Left forelimb (tissue), 1 donor: Measurements from ENCODE around the gene QSER1.

Source experiments
- DNase-seq: peaks from one replicate; pipeline ENCODE4 v3.0.0-alpha.2; 2018; ENCODE audit warnings: low spot score

The QSER1 gene

GRCh38 chr11:32890843-32891656 lies 1.6 kb upstream of the QSER1 start:
- DNase-seq = no peak

GRCh38 chr11:32891657-32892354 lies 805 bp upstream of the QSER1 start:
- DNase-seq = no peak

DNA sequence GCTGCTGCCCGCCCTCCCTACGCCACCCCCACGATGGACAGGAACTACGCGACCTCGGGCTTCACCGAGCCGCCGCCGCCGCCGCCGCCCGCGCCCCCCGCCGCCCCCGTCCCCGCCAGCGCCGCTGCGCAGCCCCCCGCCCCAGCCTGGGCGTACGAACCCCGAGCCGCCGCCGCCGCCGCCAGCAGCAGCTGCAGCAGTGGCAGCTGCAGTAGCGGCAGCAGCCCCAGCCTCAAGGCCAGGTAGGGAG lies 407 bp downstream of the QSER1 start:
- no peak for DNase-seq

GRCh38 chr11:32893343-32894148 lies 935 bp downstream of the QSER1 start:
- peak; percentile 76 for DNase-seq

DNA sequence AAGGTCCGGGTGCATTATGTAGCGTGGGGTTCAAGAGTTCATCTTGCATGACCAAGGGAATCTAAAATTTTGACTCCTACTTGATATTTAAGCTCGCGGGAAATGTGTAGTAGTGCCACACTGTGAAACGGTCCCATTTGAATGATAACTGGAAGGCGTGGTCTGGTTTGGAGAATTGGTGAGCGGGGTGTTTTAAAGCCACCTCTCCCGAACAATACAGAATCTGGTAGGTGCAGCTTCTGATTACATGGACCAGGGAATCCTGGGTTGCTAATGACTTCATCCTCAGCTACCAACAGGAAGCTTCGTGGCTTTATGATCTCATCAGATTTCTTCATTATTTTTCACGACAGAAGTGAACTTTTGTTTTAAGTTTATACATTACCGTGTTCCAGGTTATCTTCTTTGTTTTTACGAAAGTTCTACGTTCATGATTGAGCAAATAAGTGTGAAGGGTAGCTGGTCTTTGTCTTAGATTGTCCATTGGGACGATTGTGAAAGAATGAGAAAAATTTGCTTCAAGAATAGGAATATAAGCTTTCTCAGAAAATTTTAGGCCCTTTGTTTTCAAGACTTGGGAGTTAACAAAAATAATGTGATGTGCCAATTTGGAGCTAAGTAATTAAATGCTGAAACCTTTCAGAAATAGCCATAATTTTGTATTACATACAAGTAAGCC lies 1.7 kb downstream of the QSER1 start:
- DNase-seq = no peak

- no peak for DNase-seq
Measured at GRCh38 chr11:32894921-32895320, 2.3 kb downstream of the QSER1 start.

GRCh38 chr11:32895471-32895870 lies 2.9 kb downstream of the QSER1 start:
- DNase-seq = no peak

DNA sequence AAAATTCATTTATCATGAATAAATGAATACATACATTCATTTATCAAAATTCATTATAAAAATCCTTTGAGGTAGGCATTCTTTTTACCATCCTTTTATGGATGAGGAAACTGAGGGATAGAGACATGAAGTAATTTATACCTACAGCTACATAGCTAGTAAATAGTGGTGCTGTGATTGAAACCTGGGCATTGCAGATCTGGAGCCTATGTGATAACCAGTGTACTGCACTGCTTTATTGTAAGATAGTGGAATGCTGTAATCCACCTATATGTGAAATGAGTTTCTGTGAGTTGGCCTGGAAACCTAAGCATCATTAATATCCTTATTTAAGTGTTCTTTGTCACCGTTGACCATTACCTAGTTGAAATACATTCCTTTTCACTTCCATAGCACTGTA lies 4.5 kb downstream of the QSER1 start:
- no peak for DNase-seq

GRCh38 chr11:32899438-32899837 lies 6.8 kb downstream of the QSER1 start:
- no peak for DNase-seq

DNA sequence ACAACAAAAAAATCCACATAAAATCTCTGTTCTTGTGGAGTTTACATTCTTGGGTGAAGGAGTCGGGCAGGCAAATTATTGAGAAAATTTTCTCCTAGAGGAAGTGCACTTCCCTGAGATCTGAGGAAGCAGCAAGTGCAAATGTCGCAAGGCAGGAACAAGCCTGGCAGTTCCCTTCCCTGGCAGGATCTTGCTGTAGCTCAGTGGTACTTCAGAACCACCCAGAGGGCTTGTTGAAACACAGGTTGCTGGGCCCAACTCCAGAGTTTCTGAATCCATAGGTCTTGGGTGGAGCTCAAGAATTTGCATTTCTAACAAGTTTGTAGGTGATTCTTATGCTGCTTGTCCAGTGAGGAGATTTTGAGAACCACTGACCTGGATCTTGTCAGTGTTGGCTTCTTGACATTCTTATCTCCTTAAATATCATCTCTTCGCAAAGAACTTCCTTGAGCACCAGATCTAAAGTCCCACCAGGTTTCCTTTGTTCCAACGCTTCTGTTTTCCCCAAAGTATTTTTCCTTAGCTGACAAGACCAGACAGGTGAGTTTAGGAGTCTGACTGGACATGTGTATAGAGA lies 9.6 kb downstream of the QSER1 start:
- DNase-seq = no peak

GRCh38 chr11:32905028-32905667 lies 12.5 kb downstream of the QSER1 start:
- no peak for DNase-seq

DNA sequence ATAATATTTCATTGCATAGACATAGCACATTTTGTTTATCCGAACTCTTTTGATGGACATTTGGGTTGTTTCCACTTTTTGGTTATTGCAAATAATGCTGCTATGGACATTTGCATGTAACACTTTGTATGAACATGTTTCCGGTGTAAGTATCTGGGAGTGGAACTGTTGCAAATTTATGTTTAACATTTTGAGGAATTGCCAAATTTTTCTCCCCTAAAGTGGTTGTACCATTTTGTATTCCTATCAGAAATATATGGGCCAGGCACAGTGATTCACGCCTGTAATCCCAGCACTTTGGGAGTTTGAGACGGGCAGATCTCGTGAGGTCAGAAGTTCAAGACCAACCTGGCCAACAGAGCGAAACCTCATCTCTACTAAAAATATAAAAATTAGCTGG lies 16.0 kb downstream of the QSER1 start:
- no peak for DNase-seq

DNA sequence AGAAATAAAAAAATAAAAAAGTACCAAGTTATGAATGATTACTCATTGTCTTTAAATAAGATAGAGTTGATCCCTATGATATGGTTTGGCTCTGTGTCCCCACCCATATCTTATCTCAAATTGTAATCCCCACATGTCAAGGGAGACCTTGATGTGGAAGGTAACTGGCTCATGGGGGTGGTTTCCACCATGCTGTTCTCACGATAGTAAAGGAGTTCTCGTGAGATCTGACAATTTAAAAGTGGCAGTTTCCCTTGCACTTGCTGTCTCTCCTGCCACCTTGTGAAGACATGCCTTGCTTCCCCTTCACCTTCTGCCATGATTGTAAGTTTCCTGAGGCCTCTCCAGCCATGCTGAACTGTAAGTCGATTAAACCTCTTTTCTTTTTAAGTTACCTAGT lies 18.8 kb downstream of the QSER1 start:
- no peak for DNase-seq

DNA sequence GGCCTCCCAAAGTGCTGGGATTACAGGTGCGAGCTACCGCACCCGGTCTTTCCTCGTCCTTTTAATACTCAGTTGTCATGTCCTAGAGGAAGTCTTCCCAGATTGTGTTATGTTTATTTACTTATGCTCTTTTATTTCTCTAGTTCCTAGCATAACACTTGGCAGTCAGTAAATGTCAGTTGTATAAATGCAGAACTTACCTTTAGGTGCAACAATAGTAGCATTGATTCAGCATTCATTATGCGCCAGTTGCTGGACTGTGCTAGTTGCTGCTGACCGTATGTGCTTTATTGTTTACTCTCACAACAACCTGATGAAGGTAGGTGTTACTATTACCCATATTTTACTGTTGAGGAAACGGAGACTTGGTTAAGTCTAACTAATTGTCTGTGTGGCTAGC lies 20.8 kb downstream of the QSER1 start:
- no peak for DNase-seq

GRCh38 chr11:32916361-32916760 lies 23.8 kb downstream of the QSER1 start:
- no peak for DNase-seq

DNA sequence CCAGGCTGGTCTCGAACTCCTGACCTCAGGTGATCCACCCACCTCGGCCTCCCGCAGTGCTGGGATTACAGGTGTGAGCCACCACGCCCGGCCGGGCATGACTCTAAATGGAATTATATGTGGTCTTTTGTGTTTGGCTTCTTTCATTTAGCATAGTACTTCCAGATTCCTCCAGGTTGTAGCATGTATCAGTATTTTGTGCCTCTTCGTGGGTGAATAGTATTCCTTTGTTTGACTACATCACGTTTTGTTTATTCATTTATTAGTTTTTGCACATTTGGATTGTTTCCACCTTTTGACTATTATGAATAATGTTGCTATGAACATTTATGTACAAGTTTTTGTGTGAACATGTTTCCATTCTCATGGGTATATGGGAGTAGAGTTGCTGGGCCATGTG lies 24.4 kb downstream of the QSER1 start:
- DNase-seq = no peak

DNA sequence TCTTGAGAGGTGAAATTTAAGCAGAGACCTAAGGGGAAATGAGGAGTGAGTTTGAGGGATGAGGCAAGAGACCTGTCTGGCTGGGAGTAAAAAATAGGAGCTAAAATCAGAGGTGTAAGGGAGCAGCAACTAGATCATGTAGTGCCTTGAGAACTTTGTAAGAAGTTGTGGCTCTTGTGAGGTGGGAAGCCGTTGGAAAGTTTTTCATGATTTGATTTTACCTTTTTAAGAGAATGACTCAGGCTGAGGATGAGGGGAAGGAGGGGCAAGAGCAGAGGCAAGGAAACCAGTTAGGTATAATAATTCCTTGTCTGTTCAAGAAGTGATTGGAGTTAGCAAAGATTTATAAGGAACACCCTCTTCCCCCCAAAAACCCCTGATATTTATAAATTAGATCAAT lies 25.8 kb downstream of the QSER1 start:
- DNase-seq = no peak

DNA sequence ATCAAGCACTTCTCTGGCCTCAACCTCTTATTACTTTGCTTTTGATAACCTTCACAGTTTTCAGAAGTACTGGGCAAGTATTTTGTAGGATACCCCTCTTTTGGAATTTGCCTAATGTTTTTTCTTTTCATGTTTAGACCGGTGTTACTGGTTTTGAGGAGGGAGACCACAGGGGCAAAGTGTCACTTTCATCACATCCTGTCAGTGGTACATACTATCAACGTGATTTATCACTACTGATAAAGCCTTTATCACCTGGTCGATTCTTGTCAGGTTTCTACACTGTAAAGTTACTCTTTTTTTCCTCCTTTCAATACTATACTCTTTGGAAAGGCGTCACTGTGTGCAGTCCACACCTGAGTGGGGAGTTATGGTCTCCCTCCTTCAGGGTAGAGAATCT lies 26.7 kb downstream of the QSER1 start:
- DNase-seq = no peak

GRCh38 chr11:32920570-32920969 lies 28.0 kb downstream of the QSER1 start:
- no peak for DNase-seq

DNA sequence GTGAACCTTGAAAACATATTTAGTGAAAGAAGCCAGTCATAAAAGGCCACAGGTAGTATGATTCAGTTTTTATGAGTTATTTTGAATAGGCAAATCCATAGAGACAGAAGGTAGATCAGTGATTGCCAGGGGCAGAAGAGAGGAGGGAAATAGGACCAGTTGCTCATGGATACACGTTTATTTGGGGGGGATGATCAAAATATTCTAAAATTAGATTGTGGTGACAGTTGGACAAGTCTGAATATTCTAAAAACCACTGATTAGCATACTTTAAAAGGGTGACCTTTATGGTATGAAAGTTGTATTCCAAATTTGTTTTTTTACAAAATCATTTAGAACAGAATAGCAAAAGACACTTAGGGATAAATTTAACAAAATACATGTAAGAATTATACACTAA lies 28.6 kb downstream of the QSER1 start:
- no peak for DNase-seq

DNA sequence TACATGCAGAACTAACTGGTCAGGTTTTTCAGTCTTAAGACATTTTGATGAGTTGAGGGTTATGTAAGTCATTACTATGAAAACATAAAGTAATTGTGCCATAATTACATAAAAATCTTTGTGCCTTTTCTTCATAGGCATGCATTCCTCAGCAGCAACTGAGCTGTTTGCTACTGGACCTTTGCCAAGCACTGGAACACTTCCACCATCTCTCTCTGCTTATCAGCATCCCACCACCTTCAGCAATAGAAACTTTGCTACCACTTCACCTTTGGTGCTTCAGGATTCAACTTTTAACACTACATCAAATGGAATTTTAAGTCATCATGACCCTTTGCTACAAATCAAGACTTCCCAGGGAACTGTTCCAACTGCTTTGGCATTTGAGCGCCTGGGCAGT lies 39.0 kb downstream of the QSER1 start:
- no peak for DNase-seq

DNA sequence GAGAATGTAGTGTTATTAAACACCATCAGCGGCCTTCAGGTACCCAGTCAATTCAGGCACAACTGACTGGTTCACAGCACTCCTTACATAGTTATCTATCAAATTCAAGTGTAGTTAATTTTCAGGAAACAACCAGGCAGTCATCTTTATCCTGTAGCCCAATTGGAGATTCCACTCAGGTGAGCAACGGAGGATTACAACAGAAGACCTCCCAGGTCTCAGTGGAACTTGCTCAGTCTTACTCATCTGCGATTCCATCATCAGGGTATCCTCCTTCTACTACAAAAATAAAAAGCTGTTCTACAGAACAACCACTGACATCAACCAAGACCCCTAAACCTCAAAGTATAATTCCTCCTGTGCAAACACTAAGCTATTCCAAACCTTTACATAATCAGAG lies 39.6 kb downstream of the QSER1 start:
- no peak for DNase-seq
